ENCODE data around the gene CALU. TPM values are rescaled to one million over a fixed set of nuclear protein-coding genes. Genes with fewer than 3 reads are reported as not detected.

CALU gene
- total and polyA plus RNA-seq, 10 of the 15 experiments (the other 5 are each of a cell fraction or from before 2014, with no cell fraction given) = 31.2 to 75.6 (median 42.1) TPM

GRCh38 chr7:128763541-128763940 is 24.4 kb downstream of the CALU start:
- ChIA-PET CTCF (interaction anchor here (0.6 kb wide), 1 partner anchor 98 kb away, joined by 3 read pairs; no protein-coding TSS in a partner anchor), RAD21 (ENCODE audit: unreplicated experiment) (no interaction called here)

More at GRCh38 chr7:128763541-128763940, 24.4 kb downstream of the CALU start:
- no peak overlapping the region for H2AFZ ChIP-seq (ENCODE audit: control insufficient read depth, low read depth, low read length)
- TF ChIP-seq PRDM15 (CRISPR knock-in tag; IDR thresholded peaks at IDR 0.05) (no peak), ZNF207 (IDR thresholded peaks at IDR 0.05; ENCODE audit: borderline replicate concordance) (no peak), POU2F2 (IDR thresholded peaks at IDR 0.05; ENCODE audit: borderline replicate concordance, low read depth, low read length) (no peak)
- ChIA-PET SMC1A (ENCODE audit: uncharacterized antibody, unreplicated experiment) (interaction anchor here (0.5 kb wide), 1 partner anchor 21 kb away, joined by 3 read pairs; no protein-coding TSS in a partner anchor), POLR2A (no interaction called here)
- WGBS (ENCODE audit: insufficient coverage, insufficient replicate concordance, low lambda C conversion rate, missing lambda C conversion rate) = 97% methylated on average over 3 of the region's 3 CpGs
- in situ Hi-C loops (cut with MboI) = no loop called here
- no peaks in the 10 kb centered on the region for H3K9me3 ChIP-seq (replicated peaks; ENCODE audit: control insufficient read depth, insufficient read depth, low read length)
- intact Hi-C loops (cut with micrococcal nuclease; ENCODE audit: unreplicated experiment) = no loop called here
- H3K27me3 ChIP-seq (replicated peaks in 1 of 2; ENCODE audit: control insufficient read depth in 2 of 2, insufficient read depth in 2 of 2, low read length in 1 of 2) = no peaks in the 10 kb centered on the region
- no peaks in the 10 kb centered on the region for H4K20me1 ChIP-seq (ENCODE audit: control insufficient read depth, insufficient read depth)
- H3K36me3 ChIP-seq (ENCODE audit: control insufficient read depth in 2 of 2, insufficient read depth in 2 of 2, low read length in 1 of 2) = peaks cover 7 to 20% of the 10 kb centered on the region in 2 experiments; a peak in 3 of 4 replicates
- H3K4me1 ChIP-seq (ENCODE audit: control insufficient read depth, insufficient read depth, low read length) = no peaks in the 10 kb centered on the region
- no peak overlapping the region for H3K27ac ChIP-seq (ENCODE audit: control insufficient read depth, insufficient read depth)
- H3K4me3 ChIP-seq = no peak overlapping the region
- TSS peak; percentile 10 for BruUV-seq (replicated peaks)
- FAIRE-seq (no peak), DNase-seq (ENCODE audit: low read depth, low spot score) (no peak), ATAC-seq (no peak)
- H3K9ac ChIP-seq (ENCODE audit: control insufficient read depth, insufficient read depth, low read length) = no peak overlapping the region
- H3K79me2 ChIP-seq (ENCODE audit: control insufficient read depth, insufficient read depth, low read length) = no peaks in the 10 kb centered on the region
- no peak overlapping the region for H3K4me2 ChIP-seq (ENCODE audit: control insufficient read depth, insufficient read depth)
